ENCODE data around the gene ANKS1B.

DNA sequence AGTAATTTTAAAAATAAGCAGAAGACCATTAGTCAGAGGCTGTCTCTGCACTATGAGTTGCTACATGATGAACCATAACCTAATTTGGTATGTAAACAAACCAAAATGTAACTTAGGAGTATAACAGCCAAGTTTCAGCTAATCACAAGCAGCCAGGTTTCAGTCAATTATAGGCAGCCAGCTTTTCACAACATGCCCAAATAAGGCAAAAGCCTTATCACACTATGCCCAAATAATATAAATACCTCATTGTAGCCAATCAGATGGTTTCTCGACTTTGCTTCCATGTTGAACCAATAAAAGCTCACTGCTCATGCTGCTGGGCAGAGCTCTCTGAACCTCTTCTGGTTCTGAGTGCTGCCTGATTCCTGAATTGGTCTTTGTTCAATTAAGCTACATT, 298.6 kb downstream of the ANKS1B start:
- TF ChIP-seq, protein P1, sequence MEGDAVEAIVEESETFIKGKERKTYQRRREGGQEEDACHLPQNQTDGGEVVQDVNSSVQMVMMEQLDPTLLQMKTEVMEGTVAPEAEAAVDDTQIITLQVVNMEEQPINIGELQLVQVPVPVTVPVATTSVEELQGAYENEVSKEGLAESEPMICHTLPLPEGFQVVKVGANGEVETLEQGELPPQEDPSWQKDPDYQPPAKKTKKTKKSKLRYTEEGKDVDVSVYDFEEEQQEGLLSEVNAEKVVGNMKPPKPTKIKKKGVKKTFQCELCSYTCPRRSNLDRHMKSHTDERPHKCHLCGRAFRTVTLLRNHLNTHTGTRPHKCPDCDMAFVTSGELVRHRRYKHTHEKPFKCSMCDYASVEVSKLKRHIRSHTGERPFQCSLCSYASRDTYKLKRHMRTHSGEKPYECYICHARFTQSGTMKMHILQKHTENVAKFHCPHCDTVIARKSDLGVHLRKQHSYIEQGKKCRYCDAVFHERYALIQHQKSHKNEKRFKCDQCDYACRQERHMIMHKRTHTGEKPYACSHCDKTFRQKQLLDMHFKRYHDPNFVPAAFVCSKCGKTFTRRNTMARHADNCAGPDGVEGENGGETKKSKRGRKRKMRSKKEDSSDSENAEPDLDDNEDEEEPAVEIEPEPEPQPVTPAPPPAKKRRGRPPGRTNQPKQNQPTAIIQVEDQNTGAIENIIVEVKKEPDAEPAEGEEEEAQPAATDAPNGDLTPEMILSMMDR (IDR thresholded peaks at IDR 0.05; ENCODE audit: insufficient read depth, low read depth, low read length): no peak
- TF ChIP-seq EZH2 (IDR thresholded peaks at IDR 0.05; ENCODE audit: insufficient read depth, low read length): no peak
